ENCODE data around the gene SUGCT. TPM values are rescaled to one million over a fixed set of nuclear protein-coding genes. Genes with fewer than 3 reads are reported as not detected.
A peak's percentile ranks its signal among the peaks of the same experiment; 100 is the strongest.

Gene SUGCT
- total and polyA plus RNA-seq, 3 experiments from 2014 or later, result 1.1 to 1.4 (median 1.3) TPM

- Histone ChIP-seq H3K4me1 (ENCODE audit: insufficient read depth, low read length) (no peaks in the 10 kb centered on the region), H3K27me3 (ENCODE audit: insufficient read depth, low read length, poor library complexity, severe bottlenecking) (no peaks in the 10 kb centered on the region), H3K4me3 (ENCODE audit: low read length) (no peak overlapping the region), H3K27ac (ENCODE audit: low read depth, low read length) (no peak overlapping the region), H3K36me3 (ENCODE audit: insufficient read depth, low read length) (no peaks in the 10 kb centered on the region), H3K9me3 (ENCODE audit: low read length) (no peaks in the 10 kb centered on the region)
- Mint-ChIP-seq H3K36me3 (no peaks in the 10 kb centered on the region), H3K9me3 (peaks cover 0 to 9% (median 2%) of the 10 kb centered on the region in 5 donors), H3K4me1 (no peaks in the 10 kb centered on the region), H3K27me3 (no peaks in the 10 kb centered on the region), H3K27ac (no peak overlapping the region), H3K4me3 (peak overlapping the region in 1 of 7 donors; percentile 9)
- CTCF ChIA-PET, result no interaction called here
- POLR2A ChIA-PET, result no interaction called here
- DNase-seq, result no peak
These were observed 364.2 kb downstream of the SUGCT start for GRCh38 chr7:40498924-40499510.

DNA sequence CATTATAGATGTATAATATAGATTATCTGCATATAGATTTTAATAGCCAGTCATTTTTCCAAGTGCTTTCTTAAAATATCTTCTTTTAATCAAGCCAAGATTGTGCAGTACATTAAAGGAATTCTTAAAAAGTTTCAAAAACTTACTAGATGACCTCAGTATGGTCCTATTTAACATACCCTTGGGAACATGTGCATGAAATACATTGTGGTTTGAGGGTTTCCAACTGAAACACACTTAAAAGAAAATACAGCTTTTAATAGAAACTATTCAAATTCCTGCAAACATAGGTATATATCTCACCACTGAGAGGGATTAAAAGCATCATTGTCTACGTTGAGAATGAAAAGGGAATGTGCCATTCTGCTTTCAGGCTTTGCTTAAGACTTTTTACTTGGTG, 364.9 kb downstream of the SUGCT start:
- Mint-ChIP-seq H3K4me1 (no peaks in the 10 kb centered on the region), H3K36me3 (no peaks in the 10 kb centered on the region), H3K27ac (no peak overlapping the region), H3K27me3 (no peaks in the 10 kb centered on the region), H3K9me3 (peaks cover 0 to 4% (median 2%) of the 10 kb centered on the region in 5 donors), H3K4me3 (no peak overlapping the region)
- no peaks in the 10 kb centered on the region for H3K4me1 ChIP-seq (ENCODE audit: insufficient read depth, low read length)
- H3K27me3 ChIP-seq (ENCODE audit: insufficient read depth, low read length, poor library complexity, severe bottlenecking), result no peaks in the 10 kb centered on the region
- no peak overlapping the region for H3K27ac ChIP-seq (ENCODE audit: low read depth, low read length)
- no peaks in the 10 kb centered on the region for H3K36me3 ChIP-seq (ENCODE audit: insufficient read depth, low read length)
- H3K9me3 ChIP-seq (ENCODE audit: low read length), result no peaks in the 10 kb centered on the region
- CTCF ChIA-PET, result no interaction called here
- no peak overlapping the region for H3K4me3 ChIP-seq (ENCODE audit: low read length)
- no peak for DNase-seq
- POLR2A ChIA-PET, result no interaction called here

DNA sequence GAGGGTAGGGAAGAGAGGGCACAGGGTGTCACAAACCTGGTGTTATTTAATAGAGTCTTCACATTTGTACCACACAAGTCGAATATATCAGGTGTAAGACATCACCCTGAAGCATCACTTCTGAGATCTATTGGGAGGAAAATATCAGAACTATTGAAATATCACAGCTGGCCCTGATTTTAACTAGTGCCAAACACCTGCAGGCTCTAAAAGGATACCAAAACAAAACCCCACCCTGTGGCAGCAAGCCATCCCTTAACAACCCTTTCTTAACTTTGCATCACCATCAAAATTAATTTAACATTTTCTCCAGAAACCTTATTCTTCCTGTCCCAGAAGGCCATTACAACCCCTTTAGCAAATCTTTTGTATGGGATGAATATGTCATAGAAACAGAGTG, 365.4 kb downstream of the SUGCT start:
- ChIA-PET POLR2A (no interaction called here), CTCF (no interaction called here)
- H3K4me3 Mint-ChIP-seq, result no peak overlapping the region
- no peaks in the 10 kb centered on the region for H3K27me3 ChIP-seq (ENCODE audit: insufficient read depth, low read length, poor library complexity, severe bottlenecking)
- no peak overlapping the region for H3K27ac Mint-ChIP-seq
- peaks cover 0 to 8% (median 2%) of the 10 kb centered on the region in 5 donors for H3K9me3 Mint-ChIP-seq
- H3K4me1 Mint-ChIP-seq, result no peaks in the 10 kb centered on the region
- no peaks in the 10 kb centered on the region for H3K9me3 ChIP-seq (ENCODE audit: low read length)
- no peak overlapping the region for H3K27ac ChIP-seq (ENCODE audit: low read depth, low read length)
- H3K36me3 ChIP-seq (ENCODE audit: insufficient read depth, low read length), result no peaks in the 10 kb centered on the region
- H3K4me1 ChIP-seq (ENCODE audit: insufficient read depth, low read length), result no peaks in the 10 kb centered on the region
- H3K36me3 Mint-ChIP-seq, result no peaks in the 10 kb centered on the region
- H3K4me3 ChIP-seq (ENCODE audit: low read length), result no peak overlapping the region
- no peak for DNase-seq
- H3K27me3 Mint-ChIP-seq, result no peaks in the 10 kb centered on the region

- Histone ChIP-seq H3K27ac (ENCODE audit: low read depth, low read length) (no peak overlapping the region), H3K4me1 (ENCODE audit: insufficient read depth, low read length) (no peaks in the 10 kb centered on the region), H3K27me3 (ENCODE audit: insufficient read depth, low read length, poor library complexity, severe bottlenecking) (no peaks in the 10 kb centered on the region), H3K36me3 (ENCODE audit: insufficient read depth, low read length) (no peaks in the 10 kb centered on the region), H3K9me3 (ENCODE audit: low read length) (no peaks in the 10 kb centered on the region), H3K4me3 (ENCODE audit: low read length) (no peak overlapping the region)
- Mint-ChIP-seq H3K36me3 (no peaks in the 10 kb centered on the region), H3K9me3 (peaks cover 7 to 25% (median 10%) of the 10 kb centered on the region in 5 donors), H3K27me3 (no peaks in the 10 kb centered on the region), H3K4me3 (no peak overlapping the region), H3K4me1 (no peaks in the 10 kb centered on the region), H3K27ac (no peak overlapping the region)
- ChIA-PET CTCF (no interaction called here), POLR2A (no interaction called here)
- DNase-seq, result no peak
These were observed 367.6 kb downstream of the SUGCT start for GRCh38 chr7:40502359-40502758.

- H3K36me3 Mint-ChIP-seq, result no peaks in the 10 kb centered on the region
- no peak for DNase-seq
- CTCF ChIA-PET, result no interaction called here
- Histone ChIP-seq H3K27ac (ENCODE audit: low read depth, low read length) (no peak overlapping the region), H3K36me3 (ENCODE audit: insufficient read depth, low read length) (no peaks in the 10 kb centered on the region), H3K9me3 (ENCODE audit: low read length) (no peaks in the 10 kb centered on the region), H3K27me3 (ENCODE audit: insufficient read depth, low read length, poor library complexity, severe bottlenecking) (no peaks in the 10 kb centered on the region), H3K4me3 (ENCODE audit: low read length) (no peak overlapping the region), H3K4me1 (ENCODE audit: insufficient read depth, low read length) (no peaks in the 10 kb centered on the region)
- H3K27ac Mint-ChIP-seq, result no peak overlapping the region
- peaks cover 10 to 26% (median 20%) of the 10 kb centered on the region in 5 donors for H3K9me3 Mint-ChIP-seq
- POLR2A ChIA-PET, result no interaction called here
- H3K4me3 Mint-ChIP-seq, result no peak overlapping the region
- H3K4me1 Mint-ChIP-seq, result no peaks in the 10 kb centered on the region
- H3K27me3 Mint-ChIP-seq, result no peaks in the 10 kb centered on the region
These were observed 371.4 kb downstream of the SUGCT start for GRCh38 chr7:40506158-40506557.

DNA sequence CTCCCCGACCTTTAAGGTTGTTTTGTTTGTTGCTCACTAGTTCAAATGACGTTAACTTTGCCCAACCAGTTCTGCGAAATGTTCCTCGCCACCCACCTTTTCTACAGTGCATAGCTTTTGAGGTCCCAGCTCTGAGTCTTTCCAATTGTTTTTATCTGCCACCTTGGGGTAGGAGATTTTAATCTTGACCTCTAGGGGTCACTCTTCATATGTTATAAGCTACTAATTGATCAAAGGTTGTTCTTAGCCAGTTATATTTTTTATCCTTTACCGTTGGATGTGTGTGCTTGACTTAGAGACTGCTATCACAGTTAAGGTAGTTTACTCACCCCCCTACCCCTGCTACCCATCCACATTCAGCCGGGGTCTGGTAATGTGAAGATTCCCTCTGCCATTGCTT, 372.4 kb downstream of the SUGCT start:
- no peaks in the 10 kb centered on the region for H3K4me1 Mint-ChIP-seq
- CTCF ChIA-PET, result no interaction called here

GRCh38 chr7:40509287-40509996, 374.6 kb downstream of the SUGCT start:
- no peaks in the 10 kb centered on the region for H3K36me3 ChIP-seq (ENCODE audit: insufficient read depth, low read length)
- H3K4me3 Mint-ChIP-seq, result no peak overlapping the region
- ChIA-PET CTCF (no interaction called here), POLR2A (no interaction called here)
- H3K36me3 Mint-ChIP-seq, result no peaks in the 10 kb centered on the region
- H3K9me3 Mint-ChIP-seq, result peaks cover 15 to 28% (median 23%) of the 10 kb centered on the region in 5 donors
- no peaks in the 10 kb centered on the region for H3K4me1 Mint-ChIP-seq
- no peaks in the 10 kb centered on the region for H3K27me3 Mint-ChIP-seq
- H3K27ac Mint-ChIP-seq, result no peak overlapping the region
- no peak for DNase-seq
- no peaks in the 10 kb centered on the region for H3K9me3 ChIP-seq (ENCODE audit: low read length)
- H3K27me3 ChIP-seq (ENCODE audit: insufficient read depth, low read length, poor library complexity, severe bottlenecking), result no peaks in the 10 kb centered on the region
- H3K4me1 ChIP-seq (ENCODE audit: insufficient read depth, low read length), result no peaks in the 10 kb centered on the region
- no peak overlapping the region for H3K27ac ChIP-seq (ENCODE audit: low read depth, low read length)
- H3K4me3 ChIP-seq (ENCODE audit: low read length), result no peak overlapping the region

More for the DNA sequence above, 372.4 kb downstream of the SUGCT start:
- Mint-ChIP-seq H3K36me3 (no peaks in the 10 kb centered on the region), H3K4me3 (no peak overlapping the region), H3K27ac (no peak overlapping the region), H3K27me3 (no peaks in the 10 kb centered on the region), H3K9me3 (peaks cover 10 to 29% (median 20%) of the 10 kb centered on the region in 5 donors)
- POLR2A ChIA-PET, result no interaction called here
- H3K9me3 ChIP-seq (ENCODE audit: low read length), result no peaks in the 10 kb centered on the region
- no peak overlapping the region for H3K27ac ChIP-seq (ENCODE audit: low read depth, low read length)
- no peak for DNase-seq
- H3K36me3 ChIP-seq (ENCODE audit: insufficient read depth, low read length), result no peaks in the 10 kb centered on the region
- no peaks in the 10 kb centered on the region for H3K4me1 ChIP-seq (ENCODE audit: insufficient read depth, low read length)
- H3K4me3 ChIP-seq (ENCODE audit: low read length), result no peak overlapping the region
- no peaks in the 10 kb centered on the region for H3K27me3 ChIP-seq (ENCODE audit: insufficient read depth, low read length, poor library complexity, severe bottlenecking)

- no peak for DNase-seq
- H3K36me3 ChIP-seq (ENCODE audit: insufficient read depth, low read length), result no peaks in the 10 kb centered on the region
- no peaks in the 10 kb centered on the region for H3K27me3 ChIP-seq (ENCODE audit: insufficient read depth, low read length, poor library complexity, severe bottlenecking)
- H3K27ac Mint-ChIP-seq, result no peak overlapping the region
- CTCF ChIA-PET, result no interaction called here
- no peaks in the 10 kb centered on the region for H3K4me1 Mint-ChIP-seq
- no peak overlapping the region for H3K27ac ChIP-seq (ENCODE audit: low read depth, low read length)
- peaks cover 4 to 18% (median 5%) of the 10 kb centered on the region in 5 donors for H3K9me3 Mint-ChIP-seq
- no peaks in the 10 kb centered on the region for H3K9me3 ChIP-seq (ENCODE audit: low read length)
- POLR2A ChIA-PET, result no interaction called here
- no peak overlapping the region for H3K4me3 Mint-ChIP-seq
- no peaks in the 10 kb centered on the region for H3K4me1 ChIP-seq (ENCODE audit: insufficient read depth, low read length)
- H3K36me3 Mint-ChIP-seq, result no peaks in the 10 kb centered on the region
- no peak overlapping the region for H3K4me3 ChIP-seq (ENCODE audit: low read length)
- H3K27me3 Mint-ChIP-seq, result no peaks in the 10 kb centered on the region
These were observed 381.6 kb downstream of the SUGCT start for GRCh38 chr7:40516376-40516775.
